KG1 (cell line): ENCODE results near the gene TMEM187.

Experiments
- DNase-seq: peaks from one replicate; lab custom pipeline; 2025; lab: John Stamatoyannopoulos, UW

The TMEM187 gene, protein sequence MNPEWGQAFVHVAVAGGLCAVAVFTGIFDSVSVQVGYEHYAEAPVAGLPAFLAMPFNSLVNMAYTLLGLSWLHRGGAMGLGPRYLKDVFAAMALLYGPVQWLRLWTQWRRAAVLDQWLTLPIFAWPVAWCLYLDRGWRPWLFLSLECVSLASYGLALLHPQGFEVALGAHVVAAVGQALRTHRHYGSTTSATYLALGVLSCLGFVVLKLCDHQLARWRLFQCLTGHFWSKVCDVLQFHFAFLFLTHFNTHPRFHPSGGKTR

DNA sequence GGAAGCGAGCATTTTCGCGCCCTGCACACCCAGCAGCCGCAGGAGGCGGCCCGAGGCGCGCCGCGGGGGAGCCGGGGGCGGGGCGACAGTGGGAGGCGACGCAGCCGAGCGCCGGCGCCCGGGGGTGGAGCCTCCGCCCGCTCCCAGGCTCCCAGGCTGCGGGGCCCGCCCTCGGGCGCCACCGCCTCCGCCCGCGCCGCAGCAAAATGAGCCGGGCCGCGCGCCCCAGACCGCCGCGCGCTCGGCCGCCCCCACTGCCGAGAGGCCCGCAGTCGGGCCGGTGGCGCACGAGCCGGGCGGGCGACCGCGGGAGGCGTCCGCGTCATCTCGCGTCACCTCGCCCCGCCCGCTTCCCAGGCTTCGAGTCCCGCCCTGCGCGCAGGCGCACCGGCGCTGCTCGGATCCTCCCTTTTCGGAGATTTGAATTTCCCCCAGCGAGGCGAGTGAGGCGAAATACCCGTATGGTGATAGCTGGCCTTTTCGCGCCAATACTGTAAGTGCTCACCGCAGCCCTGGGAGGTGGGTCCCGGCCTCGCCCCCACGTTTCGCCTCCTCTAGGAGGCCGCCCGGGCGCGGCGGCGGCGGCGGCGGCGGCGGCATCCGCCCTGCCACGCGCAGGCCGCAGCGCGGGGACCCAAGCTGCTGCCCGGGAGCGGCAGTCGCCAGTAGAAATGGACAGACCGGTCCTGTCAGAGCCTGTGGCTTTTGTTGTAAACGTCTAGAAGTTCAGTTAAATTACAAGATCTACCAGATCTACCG lies at the start of gene TMEM187:
TMEM187 (plus strand) TSS at position 387 of the 759 bp plus-strand sequence. CDS start 9,309 bp downstream, outside the sequence.
- DNase-seq: peak; percentile 62

DNA sequence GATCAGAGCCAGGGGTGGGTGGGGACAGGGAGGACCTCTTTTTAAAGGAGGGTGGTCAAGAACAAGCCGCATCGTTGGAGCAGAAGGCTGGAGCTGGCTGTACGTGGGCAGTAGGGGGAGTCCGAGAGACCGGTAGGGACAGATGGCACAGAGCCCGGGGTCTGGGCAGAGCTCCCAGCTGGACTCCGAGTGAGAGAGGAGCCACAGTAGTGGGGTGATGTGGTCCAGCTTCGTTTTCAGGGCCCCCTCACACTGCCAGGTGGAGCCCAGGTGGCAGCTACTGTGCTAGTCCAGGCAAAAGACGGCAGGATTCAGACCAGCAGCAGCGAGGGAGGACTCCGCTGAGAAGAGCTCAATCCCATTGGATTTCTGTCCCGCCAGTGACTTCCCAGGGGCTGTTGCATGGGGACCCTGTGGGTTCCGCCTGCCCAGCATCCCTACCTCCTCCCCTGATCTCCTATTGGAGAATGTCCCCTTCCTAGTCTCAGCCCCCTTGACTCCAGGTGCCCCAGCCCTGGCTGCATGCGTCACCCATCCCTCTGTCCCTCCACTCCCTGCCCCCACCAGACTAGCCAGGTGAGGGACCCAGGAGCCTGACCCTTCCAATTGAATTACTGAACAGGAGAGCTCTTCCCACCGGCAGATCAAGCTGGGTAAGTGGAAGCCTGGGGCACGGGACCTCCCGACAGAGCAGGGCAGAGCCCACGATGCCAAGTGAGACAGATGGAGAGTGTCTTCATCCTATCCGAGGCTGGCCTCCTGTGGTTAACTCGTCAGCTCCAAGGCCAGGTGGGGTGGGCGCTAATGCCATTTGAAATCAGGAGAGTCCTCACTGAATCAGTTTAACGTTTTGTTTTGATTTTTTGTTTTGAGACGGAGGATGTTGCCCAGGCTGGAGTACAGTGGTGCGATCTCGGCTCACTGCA lies 49.4 kb upstream of the TMEM187 start:
- DNase-seq: no peak

DNA sequence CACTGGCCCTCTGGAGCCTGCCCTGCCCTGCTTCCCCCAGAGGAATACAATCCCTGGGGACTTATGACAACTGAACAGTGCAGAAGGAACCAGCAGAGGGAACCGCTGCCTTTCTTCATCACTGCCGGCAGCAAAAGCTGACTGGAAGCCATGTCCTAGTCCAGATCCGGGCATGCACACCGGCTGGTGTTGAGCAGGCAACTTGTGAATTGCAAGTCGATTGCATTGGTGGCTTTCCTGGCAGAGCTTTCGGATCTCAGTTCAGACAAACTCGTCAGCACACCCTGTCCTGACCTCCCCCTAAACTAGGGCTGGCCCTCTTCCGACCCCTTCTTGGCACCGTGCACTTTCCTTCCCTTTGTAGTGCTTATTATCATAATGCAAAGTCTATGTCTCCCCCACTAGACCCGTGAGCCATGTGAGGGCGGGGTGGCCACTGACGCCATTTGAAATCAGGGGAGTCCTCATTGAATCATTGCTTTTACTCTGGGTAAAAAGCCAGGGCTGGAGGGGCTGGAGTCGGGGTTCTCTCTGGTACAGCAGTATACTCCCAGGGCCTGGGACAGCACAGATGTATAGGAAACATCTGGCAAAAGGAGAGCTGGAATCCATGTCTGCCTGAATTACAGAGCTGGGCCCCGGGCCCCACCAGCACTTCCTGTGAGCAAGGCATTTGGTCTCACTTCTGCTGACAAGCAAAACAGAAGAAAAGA lies 48.2 kb upstream of the TMEM187 start:
- no peak for DNase-seq

DNA sequence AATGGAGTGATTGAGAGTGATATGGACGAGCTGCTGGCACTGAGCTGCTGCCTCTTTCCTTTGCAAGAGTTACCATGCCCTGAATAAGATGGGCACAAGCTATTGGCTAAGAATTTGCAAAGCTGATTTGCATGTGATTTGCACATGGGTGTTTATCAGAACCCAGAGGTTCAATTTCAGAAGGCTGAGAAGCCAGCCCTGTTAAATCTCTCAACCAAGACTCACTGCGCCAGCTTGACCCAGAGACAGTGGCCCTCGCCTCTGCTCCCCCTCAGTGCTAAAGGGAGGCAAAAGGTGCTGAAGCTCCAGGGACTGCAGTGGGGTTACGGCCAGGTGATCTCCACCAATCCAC lies 47.2 kb upstream of the TMEM187 start:
- no peak for DNase-seq

DNA sequence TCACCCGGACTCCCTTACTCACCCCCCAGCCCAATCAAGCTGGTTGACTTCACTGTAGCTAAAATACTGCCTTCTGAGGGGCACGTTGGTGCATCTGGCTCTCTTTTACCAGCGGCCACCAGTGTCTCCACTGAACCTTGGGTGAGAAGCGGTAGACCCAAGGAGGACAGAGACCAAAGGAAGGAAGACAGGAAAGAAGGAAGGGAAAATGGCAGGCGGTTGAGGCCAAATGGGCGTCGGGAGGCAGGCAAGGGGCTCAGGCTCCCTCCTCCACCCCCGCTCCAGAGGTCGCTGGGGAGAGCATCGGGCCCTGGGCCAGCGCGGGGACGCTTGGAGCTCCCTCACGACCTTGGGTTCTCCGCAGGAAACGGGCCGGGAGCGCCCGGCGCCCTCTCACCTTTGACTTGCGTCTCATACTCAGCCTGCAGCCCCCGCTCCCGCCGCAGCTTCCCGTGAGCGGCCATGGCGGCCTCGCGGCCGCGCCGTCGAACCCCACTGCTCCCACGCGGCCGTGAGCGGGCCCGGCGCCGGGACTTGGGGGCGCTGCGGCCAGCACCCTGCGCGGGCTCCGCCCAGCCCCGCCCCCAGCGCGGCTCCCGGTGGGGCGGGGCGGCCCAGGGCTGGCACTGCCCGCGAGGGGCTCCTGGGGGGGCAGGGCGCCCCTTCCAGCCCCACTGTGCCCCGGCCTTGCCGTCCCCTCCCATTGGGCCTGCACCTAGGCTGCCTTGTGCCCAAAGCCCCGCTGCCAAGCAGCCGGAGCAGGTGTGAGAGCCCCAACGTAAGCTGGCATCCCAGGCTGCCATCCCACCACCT lies 46.6 kb upstream of the TMEM187 start, which contains the start of gene ARHGAP4:
ARHGAP4 (minus strand) TSS at position 526 of the 813 bp plus-strand sequence; CDS start at position 464, 62 bp downstream.
- no peak for DNase-seq

DNA sequence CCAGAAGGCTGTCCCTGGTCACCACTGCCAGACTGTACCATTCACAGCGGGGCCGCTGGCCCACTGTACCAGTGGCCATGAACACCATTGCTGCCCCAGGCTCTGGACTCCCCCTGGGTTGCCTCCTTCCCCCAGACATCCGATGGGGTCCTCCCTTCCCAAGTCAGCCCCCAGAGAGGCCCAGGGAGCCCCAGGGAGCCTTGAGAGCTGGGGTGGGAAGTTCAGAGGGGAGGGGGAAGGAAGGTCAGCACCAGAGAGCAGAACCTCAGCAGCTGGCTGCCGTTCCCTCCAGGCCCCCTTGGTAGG lies 46.0 kb upstream of the TMEM187 start:
- DNase-seq: peak; percentile 67

DNA sequence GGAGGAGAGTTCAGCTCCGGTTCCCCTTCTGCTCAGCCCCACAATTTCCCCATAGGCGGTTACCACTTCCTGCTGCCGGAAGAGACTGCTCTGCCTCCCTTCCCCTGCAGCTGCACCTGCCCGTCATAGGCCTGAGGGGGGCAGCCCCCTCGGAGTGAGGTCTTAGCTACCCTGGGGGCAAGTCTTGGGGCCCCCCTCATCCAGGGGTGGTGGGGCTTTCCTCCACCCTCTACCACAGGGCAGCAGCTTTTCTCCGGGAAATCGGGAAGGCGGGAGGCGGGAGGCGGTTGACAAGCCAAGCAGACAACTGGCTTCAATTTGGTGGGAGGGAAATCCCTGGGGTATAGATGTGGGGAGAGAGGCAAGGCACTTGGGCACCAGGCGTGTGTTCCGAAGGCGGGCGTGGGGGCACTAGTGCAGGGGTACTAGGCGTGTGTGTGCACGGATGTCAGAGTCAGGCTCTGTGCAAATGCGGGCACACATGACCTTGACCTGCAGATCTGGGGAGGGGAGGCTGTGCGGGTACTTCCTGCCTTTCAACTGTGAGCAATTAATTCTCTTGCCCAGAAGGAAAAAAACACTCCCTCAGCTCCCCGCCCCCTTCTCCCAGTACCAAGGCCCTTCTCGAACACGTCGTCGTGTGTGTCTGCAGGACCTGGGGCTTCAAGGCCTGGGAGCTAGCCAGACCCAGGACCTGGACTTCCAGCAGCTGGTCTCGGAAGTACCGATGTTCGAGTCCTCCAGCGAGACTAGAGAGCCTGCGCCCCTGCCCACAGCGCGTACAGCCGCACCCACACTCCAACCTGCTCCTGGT lies 45.5 kb upstream of the TMEM187 start:
- DNase-seq: peak; percentile 31

DNA sequence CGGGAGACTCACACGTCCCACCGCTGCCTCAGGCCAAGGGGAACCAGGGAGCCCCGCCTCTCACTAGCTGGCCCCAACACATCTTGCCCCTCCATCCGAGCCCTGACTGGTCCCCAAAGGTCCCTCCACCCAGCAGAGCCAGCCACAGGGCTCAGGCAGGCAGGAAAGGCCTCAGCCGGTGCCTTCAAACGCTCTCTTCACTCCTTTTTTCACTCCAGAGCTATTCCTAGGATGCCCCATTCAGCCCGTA lies 45.0 kb upstream of the TMEM187 start:
- no peak for DNase-seq

DNA sequence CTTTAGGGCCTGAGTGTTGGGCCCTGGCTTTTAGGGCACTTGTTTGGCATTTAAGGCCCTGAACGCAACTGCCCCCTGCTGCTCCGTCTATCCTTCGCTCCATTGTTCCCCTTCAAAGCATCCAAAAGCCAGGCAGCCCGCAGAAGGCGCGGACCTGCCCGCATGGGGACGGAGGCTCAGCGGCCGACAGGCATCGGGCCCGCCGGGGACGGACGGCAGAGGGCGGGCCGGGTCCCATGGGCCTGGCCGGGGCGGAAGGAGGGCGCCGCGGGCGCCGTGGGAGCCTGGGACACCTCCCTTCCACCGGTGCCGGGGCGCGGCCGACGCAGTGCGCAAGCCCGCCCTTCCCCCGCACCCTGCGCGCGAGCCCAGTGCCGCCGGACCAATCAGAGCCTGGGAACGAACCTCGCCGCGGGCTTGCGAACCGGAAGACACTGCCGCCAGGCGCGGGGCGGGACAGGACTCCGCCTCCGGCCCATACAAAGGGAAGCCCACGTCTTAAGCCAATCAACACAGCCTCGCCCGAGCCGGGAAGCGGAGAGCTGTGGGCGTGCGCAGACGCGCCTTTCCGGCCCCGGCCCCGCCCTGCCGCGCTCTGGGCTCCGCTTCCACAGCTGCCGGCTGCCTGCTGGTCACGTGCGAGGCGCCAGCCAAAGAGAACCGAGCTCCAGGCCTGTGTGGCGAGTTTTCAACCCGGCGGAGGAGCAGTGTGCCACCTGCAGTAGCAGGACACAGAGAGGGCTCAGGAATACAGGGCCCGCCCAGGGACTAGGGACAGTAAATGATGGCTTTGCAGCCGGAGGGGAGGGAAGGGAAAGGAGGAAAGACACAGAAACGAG lies 44.4 kb upstream of the TMEM187 start:
- peak; percentile 80 for DNase-seq

DNA sequence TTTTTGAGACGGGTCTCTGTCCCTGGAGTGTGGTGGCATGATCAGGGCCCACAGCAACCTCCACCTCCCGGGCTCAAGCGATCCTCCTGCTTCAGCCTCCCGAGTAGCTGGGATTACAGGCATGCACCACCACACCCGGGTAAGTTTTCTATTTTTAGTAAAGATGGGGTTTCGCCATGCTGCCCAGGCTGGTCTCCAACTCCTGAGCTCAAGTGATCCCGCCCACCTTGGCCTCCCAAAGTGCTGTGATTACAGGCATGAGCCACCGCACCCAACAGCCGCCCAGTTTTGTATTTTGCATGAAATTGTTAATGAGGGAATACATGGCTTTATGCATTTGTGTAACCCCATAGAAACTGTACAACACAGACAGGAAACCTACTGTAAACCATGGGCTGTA lies 43.7 kb upstream of the TMEM187 start:
- DNase-seq: no peak

DNA sequence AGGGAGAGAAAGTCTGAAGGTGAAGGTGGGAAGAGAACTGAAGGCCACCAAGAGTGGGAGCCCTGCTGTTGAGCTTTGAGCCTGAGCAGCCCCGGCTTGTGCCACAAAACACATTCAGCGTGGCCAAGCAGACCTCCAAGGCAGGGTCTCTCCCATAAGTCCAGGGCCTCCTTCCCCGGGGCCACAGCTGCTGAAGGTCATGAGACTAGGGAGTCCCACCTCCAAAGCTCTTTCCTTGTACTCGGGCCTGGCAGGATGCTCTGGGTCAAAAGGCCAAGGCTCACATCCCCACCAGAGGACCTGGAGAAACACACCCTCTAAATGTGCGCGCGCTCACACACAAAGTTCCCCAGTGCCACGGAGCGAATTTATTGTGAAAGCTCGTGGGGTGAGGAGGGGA lies 43.0 kb upstream of the TMEM187 start:
- DNase-seq: no peak

DNA sequence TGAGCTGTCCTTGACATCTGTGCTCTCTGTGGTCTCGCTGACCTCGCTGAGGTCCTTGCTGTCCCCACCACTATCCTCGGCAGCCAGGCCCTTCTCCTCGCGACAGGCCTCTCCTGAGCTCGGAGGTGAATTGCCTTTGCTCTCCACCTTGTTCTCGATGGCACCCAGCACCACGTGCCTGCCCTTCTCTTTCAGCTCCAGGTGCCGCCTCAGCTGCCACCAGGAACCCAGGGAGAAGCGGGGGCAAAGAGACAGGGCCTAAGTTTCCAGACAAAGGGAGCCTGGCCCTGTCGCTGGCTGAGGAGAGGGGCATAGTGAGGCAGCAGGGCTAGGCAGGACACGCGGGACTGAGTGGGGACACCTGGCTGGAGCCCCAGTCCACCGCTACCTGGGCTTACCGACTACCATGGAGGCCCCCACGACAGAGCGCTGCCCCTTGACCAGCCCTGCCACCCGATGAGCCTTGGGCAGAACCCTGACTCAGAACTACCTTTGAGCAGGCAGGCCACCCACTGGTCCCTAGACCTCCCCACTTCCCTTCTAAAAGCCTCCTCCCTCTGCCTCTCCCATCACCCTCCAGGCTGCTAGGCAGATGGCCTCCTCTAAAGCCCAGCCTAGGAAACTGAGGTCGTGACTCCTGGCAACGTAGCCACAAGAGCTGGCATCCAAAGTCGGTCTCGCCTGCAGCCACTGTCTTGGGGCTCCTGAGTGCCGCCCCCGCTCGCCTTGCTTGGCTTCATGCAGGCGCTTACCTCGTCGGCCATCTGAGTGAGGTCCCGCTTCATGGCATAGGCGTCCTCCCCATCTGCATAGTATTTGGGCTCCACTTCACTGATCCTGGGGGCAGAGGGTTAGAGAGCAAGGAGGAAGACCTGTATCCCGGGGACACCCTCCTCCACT lies 42.3 kb upstream of the TMEM187 start:
- DNase-seq: no peak

DNA sequence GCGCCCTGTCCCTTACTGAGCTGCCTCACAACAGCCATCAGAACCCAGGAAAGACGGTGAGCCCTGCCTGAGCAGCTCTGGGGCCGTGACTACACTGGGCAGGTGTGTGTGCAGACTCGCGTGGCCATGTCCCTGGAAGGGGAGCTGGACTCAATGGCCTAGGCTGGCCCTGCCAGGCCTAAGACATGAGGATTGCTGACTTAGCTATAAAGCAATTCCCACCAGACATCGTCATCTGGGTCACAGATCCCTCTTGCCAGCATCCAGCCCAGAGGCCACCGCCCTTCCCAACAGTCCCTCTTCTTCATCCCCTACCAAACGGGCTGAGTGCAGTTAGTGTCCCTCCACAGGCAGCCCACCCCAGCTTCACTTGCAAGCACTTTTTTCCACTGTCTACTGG lies 41.4 kb upstream of the TMEM187 start:
- no peak for DNase-seq

DNA sequence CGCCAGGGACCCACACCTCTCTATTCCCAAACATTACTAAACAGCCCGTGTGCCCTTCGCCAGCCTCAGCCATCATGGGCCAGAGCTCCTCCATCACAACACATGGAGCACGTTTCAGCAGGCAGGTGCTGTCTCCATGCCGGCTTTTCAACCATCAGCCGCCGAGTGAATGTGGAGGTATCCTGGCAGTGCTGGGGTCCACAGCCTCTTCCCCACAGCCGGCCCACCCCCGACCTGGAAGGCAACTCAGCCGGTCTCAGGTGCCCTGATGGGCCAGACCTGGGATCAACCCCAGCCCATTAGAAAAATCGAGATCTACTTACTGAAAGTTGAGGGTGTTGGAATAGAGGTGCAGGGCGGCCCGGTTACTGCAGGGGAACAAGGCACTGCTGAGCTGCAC lies 40.8 kb upstream of the TMEM187 start:
- DNase-seq: no peak

DNA sequence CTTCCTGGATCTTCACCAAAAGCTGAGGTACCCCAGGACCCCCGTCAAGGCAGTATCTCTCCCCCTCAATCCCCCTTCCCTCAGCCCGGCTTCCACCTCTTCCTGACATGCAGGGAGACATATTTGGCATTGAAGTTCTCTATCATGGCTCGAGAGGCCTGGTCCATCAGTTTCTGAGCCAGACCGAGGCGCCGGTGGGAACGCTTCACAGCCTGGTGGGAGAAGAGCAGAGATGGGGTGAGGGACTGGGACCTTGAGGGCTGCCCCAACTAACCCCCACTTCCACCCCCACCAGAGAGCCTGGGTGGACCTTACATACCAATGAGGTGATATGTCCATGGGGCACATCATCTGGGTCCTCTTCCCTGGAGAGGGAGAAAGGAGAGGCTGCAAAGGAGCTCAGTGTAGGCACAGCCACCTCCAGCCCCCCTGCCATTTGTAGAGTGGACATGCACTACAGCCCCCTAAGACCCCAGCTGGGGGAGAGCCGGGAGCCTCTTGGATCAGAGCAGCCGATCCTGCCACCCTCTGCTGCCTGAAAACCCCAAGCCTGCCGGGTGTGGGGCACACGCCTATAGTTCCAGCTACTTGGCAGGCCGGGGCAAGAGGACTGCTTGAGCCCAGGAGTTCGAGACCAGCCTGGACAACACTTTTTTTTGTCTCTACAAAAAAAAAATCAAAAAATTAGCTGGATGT lies 40.2 kb upstream of the TMEM187 start:
- DNase-seq: no peak

DNA sequence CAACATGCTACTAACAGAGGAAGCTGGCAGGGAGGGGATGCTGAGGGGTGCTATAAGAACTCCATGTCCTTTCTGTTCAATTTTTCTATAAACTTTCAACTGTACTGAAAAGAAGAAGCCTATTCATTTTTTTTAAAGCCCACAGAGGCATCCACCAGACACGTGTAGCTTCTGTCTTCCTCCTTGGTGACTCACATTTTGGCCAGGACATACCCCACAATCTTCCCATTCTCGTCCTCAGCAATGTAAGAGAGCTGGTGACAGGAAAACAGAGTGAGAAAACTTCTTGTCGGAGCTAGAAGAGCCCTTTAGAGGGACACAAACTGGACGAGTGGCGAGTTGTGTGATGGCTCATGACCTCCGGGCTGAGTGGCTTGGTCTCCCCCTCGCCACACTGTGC lies 38.8 kb upstream of the TMEM187 start:
- no peak for DNase-seq

DNA sequence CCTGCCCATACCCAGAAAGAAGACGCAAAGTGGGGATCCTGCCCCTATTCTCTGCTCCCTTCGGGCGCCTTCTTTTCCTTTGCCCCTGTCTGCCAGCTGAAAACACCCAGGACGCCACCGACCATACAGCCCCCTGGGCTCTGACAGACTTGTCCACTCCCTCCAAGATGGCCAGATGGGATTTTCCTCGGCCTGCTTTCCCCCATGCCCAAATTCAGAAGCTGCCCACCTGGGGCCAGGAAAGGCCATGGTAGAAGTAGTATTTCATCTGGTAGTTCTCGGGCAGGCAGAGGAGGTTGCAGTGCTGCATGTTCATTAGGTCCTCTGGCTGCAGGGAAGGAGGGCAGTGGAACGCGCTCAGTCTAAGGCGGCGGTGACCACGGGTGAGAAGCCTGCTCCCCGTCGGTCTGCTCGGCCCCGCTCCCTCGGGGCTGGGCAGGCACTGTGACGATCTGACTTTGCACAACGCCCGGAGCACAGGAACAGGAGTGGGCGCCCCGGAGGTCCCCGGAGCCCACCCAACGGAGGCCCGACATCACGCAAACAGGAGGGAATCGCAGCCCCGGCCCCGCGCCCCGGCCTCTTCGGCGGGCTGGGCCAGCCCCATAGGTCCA lies 38.3 kb upstream of the TMEM187 start:
- DNase-seq: no peak
